Osteocyte (in vitro differentiated cells): ENCODE measurements around the gene GRIA1. TPM values are rescaled to one million over a fixed set of nuclear protein-coding genes. Genes with fewer than 3 reads are reported as not detected.

ENCODE experiments used
- DNase-seq: peaks from one replicate; pipeline ENCODE4 v3.0.0; 2021; ENCODE audit warnings: mixed read lengths; ENCODE audit not compliant: unreplicated experiment; ENCODE audit errors: extremely low spot score
- H3K27ac Mint-ChIP-seq: one replicate; pipeline ENCODE4 v1.8.0; 2021; ENCODE audit warnings: mild to moderate bottlenecking, mixed read lengths; ENCODE audit not compliant: unreplicated experiment
- H3K27me3 Mint-ChIP-seq: one replicate; pipeline ENCODE4 v1.8.0; 2021; ENCODE audit warnings: mixed read lengths; ENCODE audit not compliant: unreplicated experiment
- H3K36me3 Mint-ChIP-seq: one replicate; pipeline ENCODE4 v1.8.0; 2021; ENCODE audit warnings: mixed read lengths; ENCODE audit not compliant: unreplicated experiment
- H3K4me1 Mint-ChIP-seq: one replicate; pipeline ENCODE4 v1.8.0; 2021; ENCODE audit warnings: mixed read lengths; ENCODE audit not compliant: unreplicated experiment
- H3K4me3 Mint-ChIP-seq: one replicate; pipeline ENCODE4 v1.8.0; 2021; ENCODE audit warnings: mild to moderate bottlenecking, moderate library complexity, mixed read lengths; ENCODE audit not compliant: unreplicated experiment
- H3K9me3 Mint-ChIP-seq: one replicate; pipeline ENCODE4 v1.8.0; 2021; ENCODE audit warnings: mixed read lengths; ENCODE audit not compliant: unreplicated experiment
- total RNA-seq: library from RNA; stranded (reverse); gene quantifications from 2 replicates; pipeline ENCODE4 v1.2.1, GENCODE V29; 2021
- TF ChIP-seq, protein P1 (sequence below): fragments of 200-600 bp; sonication (generic); IDR thresholded peaks from 2 replicates; pipeline ENCODE4 v1.5.0; 2021; ENCODE audit warnings: antibody characterized with exemption, mild to moderate bottlenecking, moderate library complexity

The GRIA1 gene
- total RNA-seq, 1 donor from 2014 or later = 48.8 TPM

DNA sequence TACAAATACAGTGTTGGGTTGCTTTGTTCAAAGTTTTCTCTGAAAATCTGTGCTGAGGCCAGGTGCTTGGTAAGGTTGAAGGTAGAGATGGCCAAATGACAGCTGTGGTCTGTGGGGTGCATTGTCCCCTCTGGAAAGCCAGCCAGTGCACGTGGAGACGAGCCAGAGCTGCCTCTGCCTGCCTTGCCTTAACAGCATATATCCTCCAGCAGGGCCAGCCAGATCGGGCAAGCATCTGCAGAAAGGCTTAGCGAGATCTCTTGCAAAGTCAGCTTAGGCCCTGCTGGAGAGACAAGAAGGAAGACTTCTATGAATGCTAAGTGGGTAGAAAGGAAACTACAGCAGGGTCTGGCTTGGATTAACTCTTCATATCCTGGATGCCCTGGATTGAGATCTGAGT lies 49.5 kb downstream of the GRIA1 start:
- Mint-ChIP-seq H3K4me3 (no peak overlapping the region), H3K9me3 (no peaks in the 10 kb centered on the region), H3K36me3 (peaks cover 2% of the 10 kb centered on the region), H3K27me3 (no peaks in the 10 kb centered on the region), H3K27ac (no peak overlapping the region), H3K4me1 (peaks cover 3% of the 10 kb centered on the region)
- TF ChIP-seq, protein P1, sequence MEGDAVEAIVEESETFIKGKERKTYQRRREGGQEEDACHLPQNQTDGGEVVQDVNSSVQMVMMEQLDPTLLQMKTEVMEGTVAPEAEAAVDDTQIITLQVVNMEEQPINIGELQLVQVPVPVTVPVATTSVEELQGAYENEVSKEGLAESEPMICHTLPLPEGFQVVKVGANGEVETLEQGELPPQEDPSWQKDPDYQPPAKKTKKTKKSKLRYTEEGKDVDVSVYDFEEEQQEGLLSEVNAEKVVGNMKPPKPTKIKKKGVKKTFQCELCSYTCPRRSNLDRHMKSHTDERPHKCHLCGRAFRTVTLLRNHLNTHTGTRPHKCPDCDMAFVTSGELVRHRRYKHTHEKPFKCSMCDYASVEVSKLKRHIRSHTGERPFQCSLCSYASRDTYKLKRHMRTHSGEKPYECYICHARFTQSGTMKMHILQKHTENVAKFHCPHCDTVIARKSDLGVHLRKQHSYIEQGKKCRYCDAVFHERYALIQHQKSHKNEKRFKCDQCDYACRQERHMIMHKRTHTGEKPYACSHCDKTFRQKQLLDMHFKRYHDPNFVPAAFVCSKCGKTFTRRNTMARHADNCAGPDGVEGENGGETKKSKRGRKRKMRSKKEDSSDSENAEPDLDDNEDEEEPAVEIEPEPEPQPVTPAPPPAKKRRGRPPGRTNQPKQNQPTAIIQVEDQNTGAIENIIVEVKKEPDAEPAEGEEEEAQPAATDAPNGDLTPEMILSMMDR = no peak
- no peak for DNase-seq

DNA sequence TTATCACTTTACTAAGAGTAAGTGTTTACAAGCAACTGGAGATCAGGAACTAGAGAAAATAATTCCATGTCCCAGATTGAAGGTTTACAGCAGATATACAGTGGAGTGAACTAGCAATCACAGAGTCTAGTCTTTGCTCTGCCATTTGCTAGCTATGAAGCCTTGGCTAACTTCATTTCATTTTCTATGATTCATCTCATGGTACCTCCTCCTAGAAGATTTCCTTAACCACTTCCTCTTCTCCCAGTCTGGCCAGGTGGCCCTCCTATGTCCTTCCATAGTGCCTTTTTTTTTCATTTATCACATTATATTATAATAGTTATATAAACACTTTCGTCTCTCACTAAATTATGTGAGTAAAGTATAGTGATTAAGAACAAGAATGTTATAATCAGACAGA lies 52.1 kb downstream of the GRIA1 start:
- H3K36me3 Mint-ChIP-seq = peaks cover 2% of the 10 kb centered on the region
- H3K27ac Mint-ChIP-seq = no peak overlapping the region
- H3K4me1 Mint-ChIP-seq = peaks cover 3% of the 10 kb centered on the region
- TF ChIP-seq, protein P1 = no peak
- no peaks in the 10 kb centered on the region for H3K27me3 Mint-ChIP-seq
- no peaks in the 10 kb centered on the region for H3K9me3 Mint-ChIP-seq
- no peak overlapping the region for H3K4me3 Mint-ChIP-seq
- DNase-seq = no peak

DNA sequence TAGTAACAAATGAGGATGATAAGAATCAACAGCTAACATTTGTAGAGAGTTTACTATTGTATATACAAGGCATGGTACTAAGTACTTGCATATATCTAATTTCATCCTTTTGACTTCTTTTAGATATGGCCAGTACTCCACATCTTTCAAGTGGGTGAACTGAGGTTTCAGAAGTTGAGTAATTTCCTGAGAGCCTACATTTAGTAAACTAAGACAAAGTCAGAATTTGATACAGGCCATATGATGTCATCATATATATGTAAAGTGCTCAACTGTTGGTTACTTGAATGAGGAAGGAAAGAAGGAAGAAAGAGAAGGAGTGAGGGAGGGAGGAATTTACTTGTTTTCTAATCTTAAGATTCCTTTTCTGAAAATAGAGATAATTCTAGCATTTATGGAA lies 52.8 kb downstream of the GRIA1 start:
- DNase-seq = no peak
- peaks cover 2% of the 10 kb centered on the region for H3K36me3 Mint-ChIP-seq
- no peak overlapping the region for H3K4me3 Mint-ChIP-seq
- no peaks in the 10 kb centered on the region for H3K9me3 Mint-ChIP-seq
- H3K27me3 Mint-ChIP-seq = no peaks in the 10 kb centered on the region
- TF ChIP-seq, protein P1 = no peak
- peaks cover 3% of the 10 kb centered on the region for H3K4me1 Mint-ChIP-seq
- no peak overlapping the region for H3K27ac Mint-ChIP-seq

DNA sequence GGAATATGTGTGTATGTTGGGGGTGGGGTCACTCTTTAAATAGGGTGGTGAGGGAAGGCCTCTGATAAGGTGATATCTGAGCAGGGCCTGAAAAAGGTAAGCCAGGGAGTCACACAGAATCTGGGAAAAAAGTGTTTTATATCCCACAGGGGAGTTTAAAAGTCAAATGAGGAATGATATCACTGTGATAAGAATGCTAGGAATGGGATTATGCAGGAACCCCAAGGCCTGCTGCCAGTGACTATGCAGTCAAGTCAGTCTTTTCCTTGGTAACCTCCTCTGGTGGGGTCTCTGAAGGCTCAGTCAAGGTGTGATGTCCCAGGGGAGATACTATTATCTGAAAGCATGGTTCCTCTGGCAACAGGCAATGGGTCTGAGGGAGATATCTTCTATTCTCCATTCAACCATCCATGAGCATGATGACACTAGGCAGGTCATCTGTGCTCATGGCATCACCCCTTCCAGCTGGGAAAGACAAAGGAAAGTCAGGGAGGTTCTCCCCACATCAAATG lies 53.5 kb downstream of the GRIA1 start:
- DNase-seq = no peak
- Mint-ChIP-seq H3K27ac (no peak overlapping the region), H3K9me3 (no peaks in the 10 kb centered on the region), H3K4me3 (no peak overlapping the region), H3K27me3 (no peaks in the 10 kb centered on the region), H3K4me1 (peaks cover 3% of the 10 kb centered on the region), H3K36me3 (peaks cover 2% of the 10 kb centered on the region)
- TF ChIP-seq, protein P1 = no peak

DNA sequence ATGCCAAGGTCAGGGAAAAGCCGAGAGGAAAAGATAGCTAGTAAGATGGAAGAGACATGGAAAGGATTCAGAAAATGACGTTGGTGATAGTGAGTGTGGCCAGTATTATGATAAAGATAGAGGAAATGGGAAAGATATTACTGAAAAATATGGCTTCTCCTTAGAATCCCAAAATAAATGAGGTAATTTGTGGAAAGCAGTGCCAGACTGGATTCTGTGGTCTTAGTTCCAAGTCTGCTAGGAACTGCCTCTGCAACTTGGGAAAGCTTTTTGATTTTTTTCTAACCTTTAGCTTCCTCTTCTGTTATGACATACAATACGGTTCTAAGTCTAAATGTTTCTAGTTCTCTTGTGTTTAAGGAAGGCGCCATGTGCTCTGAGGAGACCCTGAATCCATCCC lies 54.2 kb downstream of the GRIA1 start:
- no peak for DNase-seq
- no peaks in the 10 kb centered on the region for H3K27me3 Mint-ChIP-seq
- no peak overlapping the region for H3K4me3 Mint-ChIP-seq
- peaks cover 8% of the 10 kb centered on the region for H3K4me1 Mint-ChIP-seq
- TF ChIP-seq, protein P1 = no peak
- no peaks in the 10 kb centered on the region for H3K9me3 Mint-ChIP-seq
- peaks cover 2% of the 10 kb centered on the region for H3K36me3 Mint-ChIP-seq
- no peak overlapping the region for H3K27ac Mint-ChIP-seq
